ENCODE data around the gene SLC43A3. TPM values are rescaled to one million over a fixed set of nuclear protein-coding genes. Genes with fewer than 3 reads are reported as not detected.

SLC43A3 gene
- polyA plus RNA-seq = 1.1 and 3.0 TPM in 2 replicates

GRCh38 chr11:57426929-57427726 is at the start of gene SLC43A3:
Gene SLC43A3, minus strand, starts transcription at chr11:57427121. Its CDS starts 949 bp downstream, at chr11:57426172.

GRCh38 chr11:57460022-57460757 is 33.3 kb upstream of the SLC43A3 start, which contains the start of gene RTN4RL2:
Gene RTN4RL2, plus strand, starts transcription at chr11:57460528. Its CDS starts 338 bp downstream, at chr11:57460866.

DNA sequence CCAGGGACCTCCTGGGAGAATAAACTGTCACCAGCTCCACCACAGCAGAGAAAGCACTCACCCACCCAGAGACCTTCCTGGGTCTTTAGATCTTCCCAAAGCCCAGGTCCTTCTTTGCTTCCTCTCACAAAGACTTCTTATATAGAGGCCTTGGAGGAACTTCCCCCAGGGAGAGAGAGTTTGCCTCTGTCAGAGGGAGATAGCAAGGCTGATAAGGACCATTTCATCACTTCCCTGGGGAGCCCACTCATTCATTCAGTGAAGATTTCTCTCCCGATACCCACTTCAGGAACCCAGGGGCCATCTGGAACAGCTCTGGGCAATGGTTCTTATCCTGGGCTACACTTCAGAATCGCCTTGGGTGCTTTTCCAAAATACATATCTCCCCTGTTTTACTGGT is 36.4 kb downstream of the SLC43A3 start, which contains the start of gene PRG2:
Gene PRG2 (minus strand): TSS at position 116 of the 400 bp plus-strand sequence. CDS start 706 bp downstream, outside the sequence.

GRCh38 chr11:57380975-57381374 is 45.9 kb downstream of the SLC43A3 start, which contains the start of gene PRG3:
Gene PRG3, minus strand, starts transcription at chr11:57381150. Its CDS starts 442 bp downstream, at chr11:57380708.

Other genes with a start within 250 kb of the SLC43A3 start
- 0.07 TPM in 1 of 2 replicates, not detected in the other for gene LRRC55, start 245.2 kb downstream of the SLC43A3 start, polyA plus RNA-seq
- not detected in 2 replicates for gene APLNR, start 189.9 kb downstream of the SLC43A3 start, polyA plus RNA-seq
- 3.7 and 5.3 TPM in 2 replicates for gene TNKS1BP1, start 102.2 kb downstream of the SLC43A3 start, polyA plus RNA-seq
- 24.9 and 28.2 TPM in 2 replicates for gene SSRP1, start 91.2 kb downstream of the SLC43A3 start, polyA plus RNA-seq
- gene P2RX3, start 88.8 kb downstream of the SLC43A3 start, polyA plus RNA-seq = not detected in 2 replicates
- not detected in 2 replicates for gene PRG3, start 46.0 kb downstream of the SLC43A3 start, polyA plus RNA-seq
- not detected in 2 replicates for gene PRG2, start 36.5 kb downstream of the SLC43A3 start, polyA plus RNA-seq
- 0.16 TPM in 1 of 2 replicates, not detected in the other for gene RTN4RL2, start 33.4 kb upstream of the SLC43A3 start, polyA plus RNA-seq
- 0.16 and 1.1 TPM in 2 replicates for gene SLC43A1, start 88.6 kb upstream of the SLC43A3 start, polyA plus RNA-seq
- gene TIMM10, start 103.6 kb upstream of the SLC43A3 start, polyA plus RNA-seq = 261 and 303 TPM in 2 replicates
- gene SMTNL1, start 110.5 kb upstream of the SLC43A3 start, polyA plus RNA-seq = not detected in 2 replicates
- 19.2 and 28.4 TPM in 2 replicates for gene UBE2L6, start 140.6 kb upstream of the SLC43A3 start, polyA plus RNA-seq
- 9.1 and 24.1 TPM in 2 replicates for gene SERPING1, start 170.6 kb upstream of the SLC43A3 start, polyA plus RNA-seq
- 0.24 and 1.0 TPM in 2 replicates for gene YPEL4, start 222.8 kb upstream of the SLC43A3 start, polyA plus RNA-seq
- 5.1 and 5.6 TPM in 2 replicates for gene CLP1, start 230.6 kb upstream of the SLC43A3 start, polyA plus RNA-seq
- gene ZDHHC5, start 241.0 kb upstream of the SLC43A3 start, polyA plus RNA-seq = 26.2 and 26.9 TPM in 2 replicates

Measured in Purkinje cell (primary cell).